A549 (cell line): ENCODE results near the gene PHOX2A. TPM values are rescaled to one million over a fixed set of nuclear protein-coding genes. Genes with fewer than 3 reads are reported as not detected.

Source experiments
- ATAC-seq, 2 experiments: fragments of 200-7000 bp in 1 of 2; fragments of >200 bp in 1 of 2; cut with Nextera tagmentation in 1 of 2; cut with Tn5 transposase in 1 of 2; 3 replicates each; pipeline versions ENCODE4 v1.8.0 to v1.9.1; 2018 to 2020; ENCODE audit warnings: mild to moderate bottlenecking in 1 of 2, moderate library complexity in 1 of 2
- CTCF ChIA-PET: fragments of 300-600 bp; sonication (Branson Sonifier 250); formaldehyde crosslinking; extraction: SDS; loops from one replicate; lab custom pipeline; 2021; ENCODE audit warnings: antibody characterized with exemption, inconsistent platforms; lab: Yijun Ruan, JAX
- POLR2A ChIA-PET: fragments of 350-600 bp; formaldehyde crosslinking; extraction: SDS; loops from one replicate; lab custom pipeline; 2021; ENCODE audit warnings: antibody characterized with exemption, inconsistent platforms; lab: Yijun Ruan, JAX
- DNase-seq, 2 experiments: peaks; one replicate each; pipeline versions ENCODE4 v3.0.0 to v3.0.0-alpha.2; 2011 to 2016; ENCODE audit warnings: low read depth in 1 of 2, low spot score in 1 of 2
- FAIRE-seq: peaks from 2 replicates; lab custom pipeline; 2011; peaks lifted over from hg19 to GRCh38; lab: Jason Lieb, UNC
- H3K27ac ChIP-seq, 2 experiments: fragments of >200 bp; sonication (Bioruptor Twin); formaldehyde crosslinking; 3 replicates each; pipeline ENCODE4 v1.5.1; 2016 to 2017
- H3K4me1 ChIP-seq: fragments of >200 bp; sonication (Bioruptor Twin); formaldehyde crosslinking; 3 replicates; pipeline ENCODE4 v1.6.1; 2016
- H3K4me2 ChIP-seq: fragments of >200 bp; sonication (Bioruptor Twin); formaldehyde crosslinking; 3 replicates; pipeline ENCODE4 v1.6.1; 2016
- H3K4me3 ChIP-seq: fragments of >200 bp; sonication (Bioruptor Twin); formaldehyde crosslinking; 3 replicates; pipeline ENCODE4 v1.5.1; 2016
- H3K9me3 ChIP-seq: fragments of >200 bp; sonication (Bioruptor Twin); formaldehyde crosslinking; 3 replicates; pipeline ENCODE4 v1.6.1; 2016
- CHD2 ChIP-seq: fragments of 150-350 bp; IDR thresholded peaks from 2 replicates; pipeline ENCODE4 v1.6.1; 2014; ENCODE audit warnings: low read length; ENCODE audit not compliant: partially characterized antibody
- CHD4 ChIP-seq: fragments of 200-600 bp; sonication (generic); IDR thresholded peaks from 2 replicates; pipeline ENCODE4 v1.6.1; 2016; ENCODE audit warnings: antibody characterized with exemption, mild to moderate bottlenecking, borderline replicate concordance
- EHF ChIP-seq: fragments of 250-450 bp; sonication (Bioruptor Pico); IDR thresholded peaks from 2 replicates; pipeline ENCODE4 v1.5.0; 2020; ENCODE audit warnings: mild to moderate bottlenecking
- EHMT2 ChIP-seq: fragments of 200-600 bp; sonication (generic); IDR thresholded peaks from 2 replicates; pipeline ENCODE4 v1.6.1; 2016; ENCODE audit warnings: antibody characterized with exemption, low read depth, mild to moderate bottlenecking, moderate library complexity
- EP300 ChIP-seq, 2 experiments: fragments of >200 bp; sonication (Bioruptor Twin); formaldehyde crosslinking; IDR thresholded peaks; 2 replicates in 1 of 2; 3 replicates in 1 of 2; pipeline ENCODE4 v1.6.1; 2016 to 2017
- FOSB ChIP-seq: fragments of 250-450 bp; sonication (Bioruptor Pico); IDR thresholded peaks from 2 replicates; pipeline ENCODE4 v1.5.0; 2020; ENCODE audit warnings: mild to moderate bottlenecking, moderate library complexity
- FOSL2 ChIP-seq, 2 experiments: fragments of 450-650 bp in 1 of 2; fragments of >200 bp in 1 of 2; sonication (Bioruptor Twin) in 1 of 2; formaldehyde crosslinking; IDR thresholded peaks; 2 replicates each; pipeline versions ENCODE4 v1.5.0 to v1.6.1; 2016 to 2020; ENCODE audit warnings: mild to moderate bottlenecking in 1 of 2, moderate library complexity in 1 of 2
- FOXS1 ChIP-seq: fragments of 250-450 bp; sonication (Bioruptor Pico); IDR thresholded peaks from 2 replicates; pipeline ENCODE4 v1.5.0; 2020; ENCODE audit warnings: mild to moderate bottlenecking, moderate library complexity
- GATA3 ChIP-seq: IDR thresholded peaks from 2 replicates; pipeline ENCODE4 v1.6.1; 2012; ENCODE audit warnings: borderline replicate concordance
- HDAC2 ChIP-seq: fragments of 200-600 bp; sonication (generic); IDR thresholded peaks from 2 replicates; pipeline ENCODE4 v1.6.1; 2016
- MAFK ChIP-seq: fragments of 450-650 bp; IDR thresholded peaks from 2 replicates; pipeline ENCODE4 v1.6.1; 2014; ENCODE audit not compliant: partially characterized antibody
- MAZ ChIP-seq: fragments of 150-350 bp; IDR thresholded peaks from 2 replicates; pipeline ENCODE4 v1.6.1; 2014; ENCODE audit warnings: antibody characterized with exemption, low read depth, low read length, borderline replicate concordance
- NFE2L2 ChIP-seq: fragments of 150-350 bp; conservative IDR thresholded peaks from 2 replicates; pipeline ENCODE4 v1.6.1; 2014; ENCODE audit warnings: low read length
- PHF8 ChIP-seq: fragments of 200-600 bp; sonication (generic); IDR thresholded peaks from 2 replicates; pipeline ENCODE4 v1.6.1; 2016; ENCODE audit warnings: low read depth, mild to moderate bottlenecking, antibody characterized with exemption, moderate library complexity, borderline replicate concordance
- RAD21 ChIP-seq, 2 experiments: fragments of >200 bp in 1 of 2; sonication (Bioruptor Twin) in 1 of 2; formaldehyde crosslinking in 1 of 2; IDR thresholded peaks in 1 of 2; conservative IDR thresholded peaks in 1 of 2; 2 replicates in 1 of 2; 3 replicates in 1 of 2; pipeline ENCODE4 v1.6.1; 2012 to 2018; ENCODE audit warnings: inconsistent platforms in 1 of 2
- RARB ChIP-seq: fragments of 250-450 bp; sonication (Bioruptor Pico); IDR thresholded peaks from 2 replicates; pipeline ENCODE4 v1.8.0; 2021; ENCODE audit warnings: mild to moderate bottlenecking, moderate library complexity
- RCOR1 ChIP-seq: fragments of 150-350 bp; IDR thresholded peaks from 2 replicates; pipeline ENCODE4 v1.6.1; 2014; ENCODE audit warnings: antibody characterized with exemption, low read length, low read depth
- RFX5 ChIP-seq: fragments of 450-650 bp; IDR thresholded peaks from 2 replicates; pipeline ENCODE4 v1.7.1; 2014; ENCODE audit warnings: antibody characterized with exemption, mild to moderate bottlenecking, moderate library complexity
- RNF2 ChIP-seq: fragments of 200-600 bp; sonication (generic); IDR thresholded peaks from 2 replicates; pipeline ENCODE4 v1.6.1; 2016; ENCODE audit warnings: low read depth, mild to moderate bottlenecking, antibody characterized with exemption, moderate library complexity, borderline replicate concordance
- TFCP2L1 ChIP-seq: fragments of 250-450 bp; sonication (Bioruptor Pico); IDR thresholded peaks from 2 replicates; pipeline ENCODE4 v1.5.0; 2021; ENCODE audit warnings: mild to moderate bottlenecking
- ZC3H11A ChIP-seq: fragments of 450-650 bp; IDR thresholded peaks from 2 replicates; pipeline ENCODE4 v1.6.1; 2014; ENCODE audit warnings: antibody characterized with exemption, mild to moderate bottlenecking
- ZFP36 ChIP-seq: fragments of 450-650 bp; IDR thresholded peaks from 2 replicates; pipeline ENCODE4 v1.6.1; 2014; ENCODE audit warnings: borderline replicate concordance; ENCODE audit not compliant: partially characterized antibody
- ZSCAN20 ChIP-seq: fragments of 250-450 bp; sonication (Bioruptor Pico); IDR thresholded peaks from 2 replicates; pipeline ENCODE4 v1.8.0; 2022; ENCODE audit warnings: mild to moderate bottlenecking, moderate library complexity
- WGBS: methylation state at CpG from one replicate; pipeline ENCODE4 v1.1.6; 2017; ENCODE audit errors: missing lambda C conversion rate; 5-methylcytosine and 5-hydroxymethylcytosine counted together
- polyA plus RNA-seq, 4 experiments: library from polyadenylated mRNA; depleted of rRNA in 3 of 4; stranded (reverse); fragments of >200 nt; fragmentation: RNase III in 1 of 4; extraction: RNeasy Plus Mini Kit Qiagen cat#74134 plus additional on column Dnase treatment in 1 of 4; gene quantifications; 2 replicates in 3 of 4; 3 replicates in 1 of 4; pipeline ENCODE4 v1.2.3, GENCODE V29; 2011 to 2017
- TF ChIP-seq, protein P1 (sequence below): fragments of 150-350 bp; IDR thresholded peaks from 2 replicates; pipeline ENCODE4 v1.6.1; 2014; ENCODE audit warnings: low read depth, mild to moderate bottlenecking, low read length
- TF ChIP-seq, protein P2 (sequence below): IDR thresholded peaks from 2 replicates; pipeline ENCODE4 v1.6.1; 2012
- TF ChIP-seq, protein P3 (sequence below): fragments of 250-450 bp; sonication (Bioruptor Pico); IDR thresholded peaks from 2 replicates; pipeline ENCODE4 v1.5.0; 2020; ENCODE audit warnings: low read depth, mild to moderate bottlenecking, moderate library complexity

PHOX2A gene
- polyA plus RNA-seq, 2 of the 4 experiments (the other 2 are of a cell fraction): not detected

DNA sequence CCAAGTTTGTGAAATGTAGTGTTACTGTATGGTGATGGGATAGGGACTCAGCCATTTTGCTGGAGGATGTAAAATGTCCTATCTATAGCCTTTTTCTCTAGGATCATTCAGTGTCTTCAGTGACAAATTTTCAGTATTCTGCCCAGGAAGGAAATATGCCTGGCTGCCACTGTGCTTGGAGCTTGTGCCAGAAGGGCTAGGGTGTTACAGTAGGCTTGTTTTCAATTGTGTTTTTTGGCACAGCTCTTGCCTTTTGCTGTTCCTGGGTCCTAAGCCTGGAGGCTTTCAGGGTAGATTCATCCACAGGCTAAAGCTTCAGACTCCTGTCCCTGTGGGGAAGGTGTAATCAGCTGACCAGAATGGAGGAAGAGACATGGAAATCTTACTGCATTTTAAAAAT is 22.0 kb upstream of the PHOX2A start:
- ATAC-seq: no peak
- no peak overlapping the region for H3K27ac ChIP-seq

DNA sequence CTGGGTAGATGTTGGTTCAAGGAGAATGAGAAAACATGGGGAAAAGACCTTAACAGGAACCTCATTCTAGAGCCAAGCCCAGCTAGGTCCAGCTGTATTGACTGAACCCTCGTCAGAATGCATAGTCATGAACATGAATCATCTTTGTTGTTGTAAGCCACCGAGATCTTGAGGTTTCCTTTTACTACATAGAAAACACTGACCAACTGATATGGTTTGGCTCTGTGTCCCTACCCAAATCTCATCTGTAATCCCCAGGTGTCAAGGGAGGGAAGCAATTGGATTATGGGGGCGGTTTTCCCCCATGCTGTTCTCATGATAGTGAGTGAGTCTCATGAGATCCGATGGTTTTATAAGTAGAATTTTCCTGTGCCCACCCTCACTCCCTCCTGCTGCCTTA is 19.4 kb upstream of the PHOX2A start:
- H3K4me1 ChIP-seq: peaks cover 14% of the 10 kb centered on the region; the same call in 1 of the 3 replicates
- ATAC-seq: peak; percentile 62 to 70; a peak in 5 of 6 replicates
- 0 out of 3 replicates have a peak overlapping the region, but pooled peaks have one; percentile 10 for H3K4me2 ChIP-seq
- DNase-seq: peak in 1 of 2 experiments; percentile 53
- CTCF ChIA-PET: interaction anchor here (1.2 kb wide), 1 partner anchor 164 kb away, joined by 3 read pairs; no protein-coding TSS in a partner anchor
- TF ChIP-seq FOSB: no peak
- TF ChIP-seq CHD4: no peak
- TF ChIP-seq FOSL2 (IDR thresholded peaks at IDR 0.05): no peak
- TF ChIP-seq FOSL2 (CRISPR knock-in tag; IDR thresholded peaks at IDR 0.05): peak; percentile 43
- TF ChIP-seq, protein P1, sequence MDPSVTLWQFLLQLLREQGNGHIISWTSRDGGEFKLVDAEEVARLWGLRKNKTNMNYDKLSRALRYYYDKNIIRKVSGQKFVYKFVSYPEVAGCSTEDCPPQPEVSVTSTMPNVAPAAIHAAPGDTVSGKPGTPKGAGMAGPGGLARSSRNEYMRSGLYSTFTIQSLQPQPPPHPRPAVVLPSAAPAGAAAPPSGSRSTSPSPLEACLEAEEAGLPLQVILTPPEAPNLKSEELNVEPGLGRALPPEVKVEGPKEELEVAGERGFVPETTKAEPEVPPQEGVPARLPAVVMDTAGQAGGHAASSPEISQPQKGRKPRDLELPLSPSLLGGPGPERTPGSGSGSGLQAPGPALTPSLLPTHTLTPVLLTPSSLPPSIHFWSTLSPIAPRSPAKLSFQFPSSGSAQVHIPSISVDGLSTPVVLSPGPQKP: no peak
- TF ChIP-seq, all 56 proteins: peak for 1
- POLR2A ChIA-PET: no interaction called here
- H3K9me3 ChIP-seq: no peaks in the 10 kb centered on the region
- WGBS: 42% methylated on average over 4 of the region's 4 CpGs
- H3K4me3 ChIP-seq: no peak overlapping the region
- no peak for FAIRE-seq
- peak overlapping the region in 1 of 2 experiments; percentile 27; a peak in 2 of 6 replicates for H3K27ac ChIP-seq

More for the DNA sequence above, 22.0 kb upstream of the PHOX2A start:
- peaks cover 14% of the 10 kb centered on the region; the same call in 1 of the 3 replicates for H3K4me1 ChIP-seq
- TF ChIP-seq RAD21 (conservative IDR thresholded peaks at IDR 0.05 in 1 of 2, IDR thresholded peaks at IDR 0.05 in 1 of 2): no peak
- TF ChIP-seq ZFP36: no peak
- TF ChIP-seq, protein P2, sequence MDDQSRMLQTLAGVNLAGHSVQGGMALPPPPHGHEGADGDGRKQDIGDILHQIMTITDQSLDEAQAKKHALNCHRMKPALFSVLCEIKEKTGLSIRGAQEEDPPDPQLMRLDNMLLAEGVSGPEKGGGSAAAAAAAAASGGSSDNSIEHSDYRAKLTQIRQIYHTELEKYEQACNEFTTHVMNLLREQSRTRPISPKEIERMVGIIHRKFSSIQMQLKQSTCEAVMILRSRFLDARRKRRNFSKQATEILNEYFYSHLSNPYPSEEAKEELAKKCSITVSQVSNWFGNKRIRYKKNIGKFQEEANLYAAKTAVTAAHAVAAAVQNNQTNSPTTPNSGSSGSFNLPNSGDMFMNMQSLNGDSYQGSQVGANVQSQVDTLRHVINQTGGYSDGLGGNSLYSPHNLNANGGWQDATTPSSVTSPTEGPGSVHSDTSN: no peak
- no peak for TF ChIP-seq ZC3H11A
- TF ChIP-seq GATA3: no peak
- TF ChIP-seq ZSCAN20: no peak
- no peak for TF ChIP-seq TFCP2L1 (CRISPR knock-in tag)
- TF ChIP-seq EP300 (IDR thresholded peaks at IDR 0.05): no peak
- no peak for TF ChIP-seq RFX5
- TF ChIP-seq PHF8: no peak
- TF ChIP-seq CHD2: no peak
- TF ChIP-seq EHMT2: no peak
- TF ChIP-seq RARB: no peak
- TF ChIP-seq RNF2: no peak
- TF ChIP-seq MAFK: no peak
- no peak for TF ChIP-seq NFE2L2
- TF ChIP-seq EHF: no peak
- TF ChIP-seq RCOR1: no peak
- CTCF ChIA-PET: interaction anchor here (0.9 to 1.2 kb wide), 3 partner anchors 13 to 149 kb away, joined by 3 read pairs; no protein-coding TSS in a partner anchor
- POLR2A ChIA-PET: no interaction called here
- H3K9me3 ChIP-seq: no peaks in the 10 kb centered on the region
- no peak for DNase-seq
- no peak overlapping the region for H3K4me2 ChIP-seq
- no peak for FAIRE-seq
- no peak overlapping the region for H3K4me3 ChIP-seq

DNA sequence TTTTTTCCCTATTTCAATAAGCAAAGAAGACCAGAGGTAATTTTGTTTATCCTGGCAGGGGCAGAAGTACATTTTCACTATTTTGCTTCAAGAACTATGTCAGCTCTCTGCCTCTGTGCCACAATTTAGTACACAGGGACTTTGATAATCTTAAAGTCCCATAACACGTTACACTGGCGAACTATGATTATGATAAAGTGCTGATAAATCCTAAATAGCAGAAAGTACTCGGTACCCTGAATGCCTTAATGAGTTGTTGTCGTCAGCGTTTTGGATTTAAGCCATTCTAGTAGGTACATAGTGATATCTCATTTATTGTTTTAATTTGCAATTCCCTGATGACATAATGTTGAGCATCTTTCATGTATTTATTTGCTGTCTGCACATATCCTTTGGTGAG is 16.6 kb upstream of the PHOX2A start:
- no peak overlapping the region for H3K27ac ChIP-seq
- ChIA-PET CTCF (interaction anchor here (1.1 kb wide), 1 partner anchor 174 kb away, joined by 3 read pairs; no protein-coding TSS in a partner anchor), POLR2A (no interaction called here)
- TF ChIP-seq MAZ: no peak
- TF ChIP-seq HDAC2: no peak
- TF ChIP-seq, protein P3, sequence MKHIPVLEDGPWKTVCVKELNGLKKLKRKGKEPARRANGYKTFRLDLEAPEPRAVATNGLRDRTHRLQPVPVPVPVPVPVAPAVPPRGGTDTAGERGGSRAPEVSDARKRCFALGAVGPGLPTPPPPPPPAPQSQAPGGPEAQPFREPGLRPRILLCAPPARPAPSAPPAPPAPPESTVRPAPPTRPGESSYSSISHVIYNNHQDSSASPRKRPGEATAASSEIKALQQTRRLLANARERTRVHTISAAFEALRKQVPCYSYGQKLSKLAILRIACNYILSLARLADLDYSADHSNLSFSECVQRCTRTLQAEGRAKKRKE (CRISPR knock-in tag): no peak
- no peak for TF ChIP-seq FOXS1 (CRISPR knock-in tag)
- TF ChIP-seq CHD2: no peak
- no peak for TF ChIP-seq TFCP2L1 (CRISPR knock-in tag)
- TF ChIP-seq EHMT2: no peak
- 0 out of 3 replicates have a peak, but pooled peaks cover 5% of the 10 kb centered on the region for H3K4me1 ChIP-seq
- WGBS: 77% methylated on average over 5 of the region's 5 CpGs
- H3K9me3 ChIP-seq: no peaks in the 10 kb centered on the region
- ATAC-seq (no peak), DNase-seq (no peak), FAIRE-seq (no peak)
- no peak overlapping the region for H3K4me2 ChIP-seq
- H3K4me3 ChIP-seq: no peak overlapping the region
